Hematopoietic multipotent progenitor cell treated with erythropoietin and hydrocortisone succinate and interleukin-3 and kit ligand, for 8 days (in vitro differentiated cells): ENCODE data around the gene GRIK3.
A peak's percentile ranks its signal among the peaks of the same experiment; 100 is the strongest.

ENCODE experiments used
- DNase-seq: peaks from one replicate; pipeline ENCODE4 v3.0.0-alpha.2; 2015

Gene GRIK3

GRCh38 chr1:36975642-36976041, 58.7 kb downstream of the GRIK3 start:
- no peak for DNase-seq

- no peak for DNase-seq
Observed at GRCh38 chr1:36973056-36973455, 61.3 kb downstream of the GRIK3 start.

GRCh38 chr1:36971852-36972618, 62.3 kb downstream of the GRIK3 start:
- no peak for DNase-seq

- DNase-seq: no peak
Observed at GRCh38 chr1:36968730-36969129, 65.6 kb downstream of the GRIK3 start.

GRCh38 chr1:36966242-36966641, 68.1 kb downstream of the GRIK3 start:
- peak; percentile 6 for DNase-seq

- no peak for DNase-seq
Observed at GRCh38 chr1:36965275-36966159, 68.8 kb downstream of the GRIK3 start.

- no peak for DNase-seq
Observed at GRCh38 chr1:36964830-36965229, 69.5 kb downstream of the GRIK3 start.

GRCh38 chr1:36963006-36963405, 71.3 kb downstream of the GRIK3 start:
- no peak for DNase-seq

GRCh38 chr1:36961062-36961615, 73.2 kb downstream of the GRIK3 start:
- DNase-seq: no peak

GRCh38 chr1:36956570-36956969, 77.7 kb downstream of the GRIK3 start:
- no peak for DNase-seq

- no peak for DNase-seq
Observed at GRCh38 chr1:36955016-36955415, 79.3 kb downstream of the GRIK3 start.

- DNase-seq: no peak
Observed at GRCh38 chr1:36953061-36953460, 81.3 kb downstream of the GRIK3 start.

- DNase-seq: no peak
Observed at GRCh38 chr1:36951761-36952160, 82.6 kb downstream of the GRIK3 start.

- no peak for DNase-seq
Observed at GRCh38 chr1:36951292-36951750, 83.0 kb downstream of the GRIK3 start.

GRCh38 chr1:36950604-36951291, 83.6 kb downstream of the GRIK3 start:
- no peak for DNase-seq

GRCh38 chr1:36948606-36949005, 85.7 kb downstream of the GRIK3 start:
- no peak for DNase-seq

GRCh38 chr1:36948147-36948546, 86.2 kb downstream of the GRIK3 start:
- DNase-seq: no peak

- no peak for DNase-seq
Observed at GRCh38 chr1:36947384-36947783, 86.9 kb downstream of the GRIK3 start.

GRCh38 chr1:36944883-36945282, 89.4 kb downstream of the GRIK3 start:
- no peak for DNase-seq

- DNase-seq: no peak
Observed at GRCh38 chr1:36942148-36942547, 92.2 kb downstream of the GRIK3 start.

- DNase-seq: no peak
Observed at GRCh38 chr1:36941316-36941978, 92.9 kb downstream of the GRIK3 start.

- no peak for DNase-seq
Observed at GRCh38 chr1:36938819-36939218, 95.5 kb downstream of the GRIK3 start.

GRCh38 chr1:36937371-36937770, 96.9 kb downstream of the GRIK3 start:
- DNase-seq: no peak
